ENCODE measurements around the gene TARBP1.
"Not testable (repeated sequence)": the region's sequence is repeated elsewhere in the genome, so short reads cannot be mapped to it uniquely, and the experiment has no call there.

The TARBP1 gene

GRCh38 chr1:234478481-234479309 lies at the start of gene TARBP1:
TARBP1 (minus strand) TSS chr1:234479179; CDS start chr1:234479103, 76 bp downstream.
- peak; percentile 54 for DNase-seq

- no peak for DNase-seq
These were observed 49.3 kb upstream of the TARBP1 start for GRCh38 chr1:234528074-234528865.

- no peak for DNase-seq
These were observed 48.4 kb upstream of the TARBP1 start for GRCh38 chr1:234527346-234527745.

- DNase-seq: no peak
These were observed 47.9 kb upstream of the TARBP1 start for GRCh38 chr1:234526922-234527321.

GRCh38 chr1:234525099-234525799 lies 46.3 kb upstream of the TARBP1 start:
- DNase-seq: no peak

GRCh38 chr1:234521836-234522235 lies 42.9 kb upstream of the TARBP1 start:
- no peak for DNase-seq

- no peak for DNase-seq
These were observed 42.2 kb upstream of the TARBP1 start for GRCh38 chr1:234520908-234521817.

- DNase-seq: no peak
These were observed 40.5 kb upstream of the TARBP1 start for GRCh38 chr1:234519506-234519905.

GRCh38 chr1:234518876-234519275 lies 39.9 kb upstream of the TARBP1 start:
- DNase-seq: no peak

GRCh38 chr1:234518086-234518485 lies 39.1 kb upstream of the TARBP1 start:
- not testable (repeated sequence) for DNase-seq

- DNase-seq: no peak
These were observed 38.3 kb upstream of the TARBP1 start for GRCh38 chr1:234517110-234517802.

- no peak for DNase-seq
These were observed 36.9 kb upstream of the TARBP1 start for GRCh38 chr1:234515821-234516241.

GRCh38 chr1:234515411-234515810 lies 36.4 kb upstream of the TARBP1 start:
- DNase-seq: no peak

GRCh38 chr1:234512451-234512861 lies 33.5 kb upstream of the TARBP1 start:
- no peak for DNase-seq

- DNase-seq: no peak
These were observed 30.7 kb upstream of the TARBP1 start for GRCh38 chr1:234509457-234510328.

- DNase-seq: no peak
These were observed 28.8 kb upstream of the TARBP1 start for GRCh38 chr1:234507626-234508387.

- no peak for DNase-seq
These were observed 28.1 kb upstream of the TARBP1 start for GRCh38 chr1:234507089-234507488.

GRCh38 chr1:234505769-234506102 lies 26.8 kb upstream of the TARBP1 start:
- no peak for DNase-seq

- DNase-seq: no peak
These were observed 26.2 kb upstream of the TARBP1 start for GRCh38 chr1:234504969-234505768.

All from GOT3 (cell line).